Psoas muscle (tissue), 8 donors: Measurements from ENCODE around the gene OR6S1. TPM values are rescaled to one million over a fixed set of nuclear protein-coding genes. Genes with fewer than 3 reads are reported as not detected.
"Not testable (repeated sequence)": the region's sequence is repeated elsewhere in the genome, so short reads cannot be mapped to it uniquely, and the experiment has no call there.

ENCODE experiments used
- ATAC-seq, 4 donors: fragments of 200-7000 bp; cut with Tn5 transposase; one replicate each; pipeline ENCODE4 v1.9.1; 2020; ENCODE audit warnings: moderate library complexity in 3 of 4, mild to moderate bottlenecking in 2 of 4
- DNase-seq, 2 donors: peaks; one replicate each; pipeline ENCODE4 v3.0.0-alpha.2; 2020
- H3K27ac ChIP-seq: fragments of 200-600 bp; one replicate; pipeline ENCODE4 v1.8.0; 2022
- H3K27me3 ChIP-seq, 3 donors: fragments of 200-600 bp in 1 of 3; one replicate each; pipeline versions ENCODE4 v1.6.1 to v1.8.0; 2013 to 2022; ENCODE audit warnings: low read length in 2 of 3, mild to moderate bottlenecking in 2 of 3, moderate library complexity in 1 of 3; ENCODE audit not compliant: insufficient read depth in 3 of 3
- H3K36me3 ChIP-seq, 2 donors: fragments of 200-600 bp in 1 of 2; one replicate each; pipeline versions ENCODE4 v1.6.1 to v1.8.0; 2013 to 2022; ENCODE audit warnings: low read depth in 1 of 2, mild to moderate bottlenecking in 1 of 2, moderate library complexity in 1 of 2; ENCODE audit not compliant: insufficient read depth in 1 of 2
- H3K4me1 ChIP-seq: fragments of 200-600 bp; one replicate; pipeline ENCODE4 v1.8.0; 2022
- H3K4me3 ChIP-seq: fragments of 200-600 bp; one replicate; pipeline ENCODE4 v1.8.0; 2022; ENCODE audit warnings: mild to moderate bottlenecking
- H3K9me3 ChIP-seq: fragments of 200-600 bp; one replicate; pipeline ENCODE4 v1.8.0; 2022
- CTCF ChIP-seq: fragments of 200-600 bp; IDR thresholded peaks from one replicate; pipeline ENCODE4 v1.8.0; 2022; ENCODE audit warnings: antibody characterized with exemption
- WGBS, 3 donors: extraction: QIAGEN DNeasy Blood & Tissue Kit; methylation state at CpG; one replicate each; pipeline versions ENCODE4 v1.1.6 to v1.1.7; 2013; 5-methylcytosine and 5-hydroxymethylcytosine counted together
- intact Hi-C, 2 donors: fragments of 100-400 bp; cut with DNase I; formaldehyde crosslinking; loops; one replicate each; pipeline versions ENCODE4 v1.11.0 to v1.14.2; 2022
- polyA plus RNA-seq, 3 donors: library from polyadenylated mRNA; stranded (reverse); fragments of 200-250 nt; gene quantifications; one replicate each; pipeline ENCODE4 v1.2.3, GENCODE V29; 2013
- total RNA-seq, 4 donors: library from RNA; stranded (reverse); fragmentation: NEBNext Ultra II Directional in 2 of 4; extraction: Animal tissue kit (Norgen Biotek cat#: 25700) in 2 of 4; gene quantifications; one replicate each; pipeline versions ENCODE4 v1.2.1 to v1.2.4, GENCODE V29; 2021 to 2023
- donor health status: healthy with polysubstance abuse.
- donor health status: DM: no; HTN: no; CAD: no; lungs with moderate emphysema.
- donor health status: Bipolar disorder and iron deficiency.
- donor health status: healthy.
- donor health status: DM: yes; HTN: yes; CAD: no.
- donor health status: DM: no; HTN: no; CAD: no.
- donor health status: DM: no; HTN: no; CAD: no.
- donor health status: DM: yes; HTN: yes; CAD: no.

The OR6S1 gene
- total and polyA plus RNA-seq, 7 donors, result not detected

- TF ChIP-seq CTCF, result no peak
- ATAC-seq (no peak), DNase-seq (no peak)
- intact Hi-C loops, result no loop called here
- H3K9me3 ChIP-seq, result no peaks in the 10 kb centered on the region
- no peak overlapping the region for H3K27ac ChIP-seq
- H3K4me1 ChIP-seq, result peaks cover 17% of the 10 kb centered on the region
- peaks cover 0 to 50% (median 12%) of the 10 kb centered on the region in 3 donors for H3K27me3 ChIP-seq
- H3K36me3 ChIP-seq, result no peaks in the 10 kb centered on the region
- WGBS, 3 donors, result 40 to 56% (median 50%) methylated on average over 15 of the region's 15 CpGs
- peak overlapping the region; percentile 58 for H3K4me3 ChIP-seq
Observed at GRCh38 chr14:20623798-20624197, 17.7 kb downstream of the OR6S1 start.

- ATAC-seq, result no peak
- DNase-seq, result no peak
- intact Hi-C loops, result no loop called here
- H3K27ac ChIP-seq, result no peak overlapping the region
- peaks cover 17% of the 10 kb centered on the region for H3K4me1 ChIP-seq
- no peaks in the 10 kb centered on the region for H3K36me3 ChIP-seq
- H3K27me3 ChIP-seq, result peaks cover 0 to 40% (median 11%) of the 10 kb centered on the region in 3 donors
- H3K9me3 ChIP-seq, result no peaks in the 10 kb centered on the region
- no peak for TF ChIP-seq CTCF
- 9 to 21% (median 13%) methylated on average over 16 to 29 of the region's 29 CpGs for WGBS, 3 donors
- H3K4me3 ChIP-seq, result peak overlapping the region; percentile 46
Observed at GRCh38 chr14:20622816-20623291, 18.6 kb downstream of the OR6S1 start.

- DNase-seq (no peak), ATAC-seq (no peak)
- Histone ChIP-seq H3K4me1 (peaks cover 17% of the 10 kb centered on the region), H3K9me3 (no peaks in the 10 kb centered on the region), H3K27ac (no peak overlapping the region), H3K4me3 (no peak overlapping the region), H3K27me3 (peaks cover 0 to 25% (median 11%) of the 10 kb centered on the region in 3 donors), H3K36me3 (no peaks in the 10 kb centered on the region)
- no peak for TF ChIP-seq CTCF
- intact Hi-C loops, result no loop called here
- 75 to 86% (median 80%) methylated on average over 2 of the region's 2 CpGs for WGBS, 3 donors
Observed at GRCh38 chr14:20620798-20621478, 20.6 kb downstream of the OR6S1 start.

- not testable (repeated sequence) for H3K36me3 ChIP-seq, H3K4me3 ChIP-seq, ATAC-seq, DNase-seq, H3K27ac ChIP-seq, H3K9me3 ChIP-seq
- peaks cover 0 to 24% (median 10%) of the 10 kb centered on the region in 3 donors for H3K27me3 ChIP-seq
- peaks cover 13% of the 10 kb centered on the region for H3K4me1 ChIP-seq
- WGBS, 3 donors, result 86 to 88% (median 88%) methylated on average over 6 of the region's 6 CpGs
- intact Hi-C loops, result loop anchor here in 1 of 2 donors (10.0 kb wide), 1 partner anchor 355 kb away; no protein-coding TSS in a partner anchor
Observed at GRCh38 chr14:20619688-20620087, 21.8 kb downstream of the OR6S1 start.

- no peak for TF ChIP-seq CTCF
- no peaks in the 10 kb centered on the region for H3K9me3 ChIP-seq
- H3K27me3 ChIP-seq, result peaks cover 0 to 15% (median 7%) of the 10 kb centered on the region in 3 donors
- H3K4me3 ChIP-seq, result no peak overlapping the region
- DNase-seq (no peak), ATAC-seq (no peak)
- H3K36me3 ChIP-seq, result no peaks in the 10 kb centered on the region
- peaks cover 4% of the 10 kb centered on the region for H3K4me1 ChIP-seq
- 56 to 68% (median 66%) methylated on average over 4 of the region's 4 CpGs for WGBS, 3 donors
- H3K27ac ChIP-seq, result no peak overlapping the region
- intact Hi-C loops, result loop anchor here in 1 of 2 donors (10.0 kb wide), 1 partner anchor 356 kb away; no protein-coding TSS in a partner anchor
Observed at GRCh38 chr14:20618271-20618749, 23.2 kb downstream of the OR6S1 start.
